ENCODE results near the gene SYAP1.

DNA sequence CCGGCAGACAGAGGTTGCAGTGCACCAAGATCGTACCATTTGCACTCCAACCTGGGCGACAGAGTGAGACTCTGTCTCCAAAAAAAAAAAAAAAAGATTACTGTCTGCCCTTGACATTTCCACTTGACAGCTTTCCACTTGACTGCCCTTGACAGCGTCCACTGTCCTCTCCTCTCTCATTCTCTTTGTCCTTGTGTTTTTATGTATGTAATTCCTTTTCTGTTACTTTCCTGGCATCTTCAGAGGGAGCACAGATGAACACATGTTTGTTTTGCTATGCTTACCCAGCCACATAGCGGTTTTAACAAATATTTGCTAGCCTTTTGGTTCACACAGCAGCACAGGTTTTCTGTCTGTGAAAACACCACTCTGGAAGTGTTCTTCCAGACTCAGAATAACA, 26.2 kb downstream of the SYAP1 start:
- TF ChIP-seq, protein P1, sequence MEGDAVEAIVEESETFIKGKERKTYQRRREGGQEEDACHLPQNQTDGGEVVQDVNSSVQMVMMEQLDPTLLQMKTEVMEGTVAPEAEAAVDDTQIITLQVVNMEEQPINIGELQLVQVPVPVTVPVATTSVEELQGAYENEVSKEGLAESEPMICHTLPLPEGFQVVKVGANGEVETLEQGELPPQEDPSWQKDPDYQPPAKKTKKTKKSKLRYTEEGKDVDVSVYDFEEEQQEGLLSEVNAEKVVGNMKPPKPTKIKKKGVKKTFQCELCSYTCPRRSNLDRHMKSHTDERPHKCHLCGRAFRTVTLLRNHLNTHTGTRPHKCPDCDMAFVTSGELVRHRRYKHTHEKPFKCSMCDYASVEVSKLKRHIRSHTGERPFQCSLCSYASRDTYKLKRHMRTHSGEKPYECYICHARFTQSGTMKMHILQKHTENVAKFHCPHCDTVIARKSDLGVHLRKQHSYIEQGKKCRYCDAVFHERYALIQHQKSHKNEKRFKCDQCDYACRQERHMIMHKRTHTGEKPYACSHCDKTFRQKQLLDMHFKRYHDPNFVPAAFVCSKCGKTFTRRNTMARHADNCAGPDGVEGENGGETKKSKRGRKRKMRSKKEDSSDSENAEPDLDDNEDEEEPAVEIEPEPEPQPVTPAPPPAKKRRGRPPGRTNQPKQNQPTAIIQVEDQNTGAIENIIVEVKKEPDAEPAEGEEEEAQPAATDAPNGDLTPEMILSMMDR (conservative IDR thresholded peaks at IDR 0.05 in 1 of 2, IDR thresholded peaks at IDR 0.05 in 1 of 2; ENCODE audit: low read depth in 1 of 2, low read length in 2 of 2) = no peak
- no peak for TF ChIP-seq EZH2 (IDR thresholded peaks at IDR 0.05; ENCODE audit: low read length, missing control alignments)

All from fibroblast of lung (primary cell).